ENCODE data around the gene BCL2.
A peak's percentile ranks its signal among the peaks of the same experiment; 100 is the strongest.

Gene BCL2

DNA sequence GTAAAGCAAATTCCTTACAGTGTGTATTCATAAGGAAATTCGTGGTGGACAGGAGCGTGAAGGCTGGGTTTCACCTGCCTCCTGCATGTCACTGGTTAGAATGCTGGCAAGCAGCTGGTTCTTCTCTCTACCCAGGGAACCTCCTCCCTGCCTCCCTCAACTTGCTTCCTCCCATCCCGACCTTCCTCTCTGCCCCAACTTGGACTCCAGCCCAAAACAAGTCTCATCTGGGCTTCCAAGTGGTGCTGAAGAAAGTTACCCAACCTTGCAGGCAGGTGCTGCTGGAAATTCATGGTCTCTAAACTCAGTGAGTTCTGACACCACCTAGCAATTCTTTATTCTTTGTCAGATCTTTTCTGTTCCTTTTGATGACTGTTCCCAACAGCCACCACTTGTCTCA lies 184.5 kb downstream of the BCL2 start:
- DNase-seq, result no peak

DNA sequence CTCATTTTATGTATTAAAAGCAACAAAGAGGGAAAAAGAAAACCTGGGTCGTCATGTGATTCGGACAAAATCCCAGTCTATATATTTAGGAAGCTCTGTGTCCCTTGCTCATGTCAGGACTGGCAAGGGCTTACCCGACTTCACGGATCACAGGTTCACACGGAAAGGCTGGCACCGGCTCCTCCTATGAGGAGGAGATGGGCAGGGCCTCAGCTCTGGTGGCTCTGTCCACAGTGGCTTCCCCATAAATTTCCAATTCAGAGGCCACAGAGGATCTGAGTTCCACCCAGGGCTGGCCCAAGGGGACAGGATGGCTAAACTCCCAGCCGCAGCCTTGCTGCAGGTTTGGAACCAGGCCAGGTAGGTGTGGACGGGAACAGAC lies 186.8 kb downstream of the BCL2 start:
- DNase-seq, result no peak

DNA sequence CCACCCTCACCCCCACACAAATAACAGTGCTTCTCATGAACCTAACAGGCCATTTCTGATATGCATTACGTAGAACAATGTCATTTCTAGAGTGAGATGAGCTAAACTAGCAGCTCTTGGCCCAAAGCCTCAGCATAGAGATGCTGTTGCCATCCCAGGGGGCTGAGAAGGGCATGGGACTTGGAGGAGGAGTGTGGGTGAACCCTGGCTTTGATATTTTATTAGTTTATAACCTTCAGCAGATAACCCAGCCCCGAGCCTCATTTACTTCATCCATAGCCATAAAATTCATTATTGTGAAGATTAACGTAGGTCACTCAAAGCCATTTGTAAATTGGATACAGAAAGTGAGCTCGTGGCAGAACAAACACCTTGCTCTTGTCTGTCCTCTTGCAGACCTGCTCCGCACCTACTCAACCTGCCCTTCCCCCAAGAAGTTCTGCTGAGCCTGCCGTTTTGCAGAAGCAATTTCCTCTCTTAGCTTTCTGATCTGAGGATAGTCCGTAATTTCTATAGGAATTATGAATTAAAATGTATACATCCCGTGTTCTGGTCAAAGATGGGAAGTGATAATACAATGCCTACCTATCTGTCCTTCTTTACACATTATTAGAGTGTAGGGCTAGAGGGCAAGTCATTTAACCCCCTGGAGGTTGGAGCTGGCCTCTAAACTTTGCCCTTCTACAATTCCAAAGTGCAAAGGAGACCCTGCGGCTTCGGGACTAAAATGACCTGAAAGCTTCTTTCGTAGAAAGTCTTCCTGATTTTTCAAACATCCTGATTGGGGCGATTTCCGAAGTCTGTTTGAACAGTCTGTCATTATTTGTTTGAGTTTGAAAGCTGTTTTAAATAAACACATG lies 187.4 kb downstream of the BCL2 start:
- no peak for DNase-seq

DNA sequence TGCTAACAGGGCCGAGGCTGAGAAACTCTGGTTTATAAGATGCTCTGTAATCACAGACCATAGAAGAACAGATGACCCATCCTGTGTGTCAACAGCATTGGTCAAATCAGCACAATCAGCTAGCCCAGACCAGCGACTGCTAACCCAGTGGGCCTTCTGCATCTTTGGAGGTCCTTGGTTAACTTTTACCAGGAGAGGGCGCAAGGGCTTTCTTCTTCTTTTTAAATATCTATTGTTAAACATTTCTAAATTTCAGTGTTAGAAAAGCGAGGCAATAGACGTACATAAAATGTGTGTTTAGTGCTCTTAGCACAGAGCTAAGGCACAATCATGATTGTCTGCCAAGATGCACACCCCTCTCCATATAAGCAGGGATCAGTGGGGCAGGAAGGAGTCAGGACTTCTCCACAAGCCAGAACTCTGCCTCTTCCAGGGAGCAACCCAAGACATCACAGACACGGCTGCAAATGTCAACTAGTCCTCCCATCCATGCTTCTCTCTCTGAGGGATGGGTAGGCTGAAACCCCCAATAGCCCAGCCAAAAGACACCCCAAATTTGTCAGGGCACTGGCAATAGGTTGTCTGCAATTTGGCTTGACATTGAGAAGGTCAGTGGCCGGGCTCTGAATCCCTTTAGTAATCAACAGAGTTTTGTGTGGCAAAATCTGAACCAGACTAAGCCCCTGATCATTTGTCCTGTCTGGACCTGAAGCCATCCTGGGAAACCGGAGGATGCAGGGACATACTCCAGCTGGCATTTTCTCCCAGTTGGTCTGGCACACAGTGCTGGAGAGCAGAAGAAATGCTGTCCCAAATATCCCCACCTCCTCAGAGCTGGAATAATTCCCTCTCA lies 188.2 kb downstream of the BCL2 start:
- peak in 2 of 4 experiments; percentile 23 to 30 for DNase-seq

DNA sequence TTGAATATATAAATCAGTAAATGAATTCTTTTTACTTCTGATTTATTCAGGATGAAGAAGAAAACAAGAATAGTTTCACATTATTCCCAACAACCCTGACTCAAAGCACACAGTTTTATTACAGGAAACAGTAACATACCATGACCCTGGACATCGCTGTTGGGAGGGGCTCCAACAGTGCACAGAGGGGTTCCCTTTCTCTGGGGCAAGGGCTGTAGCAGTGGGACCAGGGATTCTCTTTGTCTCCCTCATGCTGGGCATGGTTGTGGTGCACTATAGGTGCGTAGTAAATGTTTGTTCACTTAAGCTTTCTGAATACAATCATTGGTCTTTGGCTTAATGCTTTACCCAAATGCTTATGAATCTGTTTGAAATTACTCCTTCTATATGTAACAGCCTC lies 189.4 kb downstream of the BCL2 start:
- DNase-seq, result no peak

DNA sequence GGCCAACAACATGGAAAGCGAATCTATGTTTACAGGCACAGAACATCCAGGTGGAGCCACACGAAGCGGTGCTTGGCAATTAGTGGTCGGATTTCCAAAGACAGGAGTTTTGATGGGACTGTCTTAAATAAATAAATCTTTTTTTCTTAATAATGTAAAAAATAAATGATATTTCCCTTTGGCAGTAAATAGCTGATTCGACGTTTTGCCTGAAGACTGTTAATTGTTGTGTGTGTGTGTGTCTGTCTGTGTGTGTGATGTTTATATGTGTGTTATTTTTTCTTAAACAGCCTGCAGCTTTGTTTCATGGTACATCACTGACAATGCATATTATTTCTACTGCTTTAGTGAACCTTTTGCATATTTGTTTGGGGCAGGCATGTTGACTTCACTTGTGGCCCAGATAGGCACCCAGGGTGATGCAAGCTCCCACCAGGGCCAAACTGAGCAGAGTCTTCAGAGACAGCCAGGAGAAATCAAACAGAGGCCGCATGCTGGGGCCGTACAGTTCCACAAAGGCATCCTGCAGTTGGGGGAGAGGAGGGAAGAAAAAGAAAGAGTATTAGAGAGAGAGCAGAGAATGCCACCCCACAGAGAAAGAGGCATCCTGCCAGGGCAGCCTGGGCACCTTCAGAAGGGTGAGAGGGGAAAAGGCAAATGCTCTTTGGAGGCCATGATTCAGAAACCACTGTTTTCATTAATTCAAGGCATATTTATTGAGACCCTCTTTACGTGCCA lies 191.2 kb downstream of the BCL2 start:
- no peak for DNase-seq

DNA sequence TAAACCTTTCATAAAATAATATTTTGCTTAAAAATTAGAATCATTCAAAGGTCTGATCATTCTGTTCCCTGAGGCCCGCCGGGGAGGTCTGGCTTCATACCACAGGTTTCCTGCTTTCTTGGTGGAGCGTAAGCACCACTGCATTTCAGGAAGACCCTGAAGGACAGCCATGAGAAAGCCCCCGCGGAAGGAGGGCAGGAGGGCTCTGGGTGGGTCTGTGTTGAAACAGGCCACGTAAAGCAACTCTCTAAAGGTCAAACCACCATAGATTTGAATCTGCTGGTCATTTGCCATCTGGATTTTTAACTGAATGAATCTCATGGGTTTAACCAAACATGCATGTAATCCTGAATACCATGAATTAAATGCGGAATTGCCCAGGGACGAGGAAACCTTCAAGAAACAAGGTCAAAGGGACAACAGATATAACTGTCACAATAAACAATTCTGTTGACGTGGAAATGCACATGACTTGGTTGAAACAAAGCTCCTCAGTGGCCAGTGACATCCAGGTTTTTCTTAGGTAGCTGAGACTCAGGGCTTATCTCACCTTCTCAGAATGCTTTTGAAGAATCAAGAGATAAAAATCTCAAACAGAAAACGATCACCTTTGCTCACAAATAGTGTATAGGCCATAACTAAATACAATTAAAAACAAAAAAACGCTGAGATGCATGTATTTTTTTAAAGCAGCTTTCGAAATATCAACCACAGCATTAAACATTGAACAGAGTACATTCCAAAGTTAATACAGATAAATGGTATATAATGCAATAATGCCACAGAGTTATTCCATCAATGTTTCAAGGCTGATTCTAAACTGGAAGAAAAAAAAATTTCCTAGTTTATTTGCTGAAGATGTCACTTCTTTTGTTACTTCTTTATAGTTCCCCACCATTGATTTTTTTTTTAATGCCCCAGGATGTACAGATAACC lies 193.2 kb downstream of the BCL2 start:
- no peak for DNase-seq

DNA sequence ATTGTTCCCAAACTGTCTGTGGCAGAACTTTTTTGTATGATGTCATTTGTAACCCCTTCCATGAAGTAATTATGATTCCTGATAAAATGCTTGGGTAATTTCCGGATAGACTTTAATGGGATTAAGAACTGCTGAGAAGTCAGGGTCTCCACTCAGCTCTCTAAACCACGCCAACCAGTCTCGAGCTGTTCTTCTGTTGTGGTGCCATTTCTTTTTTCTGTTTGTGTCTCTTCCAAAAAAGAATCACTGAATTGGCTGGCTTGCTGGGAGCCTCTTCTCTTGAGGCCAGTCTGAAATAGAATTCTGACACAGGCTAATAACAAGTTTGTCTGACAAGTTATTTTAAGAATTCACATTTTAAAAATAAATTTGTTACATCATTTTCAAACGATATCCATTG lies 198.9 kb downstream of the BCL2 start:
- DNase-seq, result no peak

DNA sequence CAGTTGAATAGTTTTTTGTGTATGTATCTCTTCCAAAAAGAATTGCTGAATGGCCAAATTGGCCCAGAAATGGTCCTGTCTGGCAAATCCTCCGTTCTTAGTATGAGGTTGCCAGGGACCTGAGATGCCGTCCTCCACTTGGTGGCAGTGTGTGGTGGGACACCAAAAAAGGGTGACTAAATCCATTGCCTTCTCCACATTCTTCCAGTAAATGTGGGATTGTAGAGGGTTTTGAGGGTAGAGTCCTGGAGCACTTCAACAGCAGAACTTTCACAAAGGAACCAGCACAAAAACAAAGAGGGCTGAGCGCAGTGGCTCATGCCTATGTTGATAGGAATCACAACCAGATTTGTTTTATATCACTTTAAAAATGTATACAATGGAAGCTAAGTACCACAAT lies 199.9 kb downstream of the BCL2 start:
- peak in 1 of 4 experiments; percentile 7 for DNase-seq

DNA sequence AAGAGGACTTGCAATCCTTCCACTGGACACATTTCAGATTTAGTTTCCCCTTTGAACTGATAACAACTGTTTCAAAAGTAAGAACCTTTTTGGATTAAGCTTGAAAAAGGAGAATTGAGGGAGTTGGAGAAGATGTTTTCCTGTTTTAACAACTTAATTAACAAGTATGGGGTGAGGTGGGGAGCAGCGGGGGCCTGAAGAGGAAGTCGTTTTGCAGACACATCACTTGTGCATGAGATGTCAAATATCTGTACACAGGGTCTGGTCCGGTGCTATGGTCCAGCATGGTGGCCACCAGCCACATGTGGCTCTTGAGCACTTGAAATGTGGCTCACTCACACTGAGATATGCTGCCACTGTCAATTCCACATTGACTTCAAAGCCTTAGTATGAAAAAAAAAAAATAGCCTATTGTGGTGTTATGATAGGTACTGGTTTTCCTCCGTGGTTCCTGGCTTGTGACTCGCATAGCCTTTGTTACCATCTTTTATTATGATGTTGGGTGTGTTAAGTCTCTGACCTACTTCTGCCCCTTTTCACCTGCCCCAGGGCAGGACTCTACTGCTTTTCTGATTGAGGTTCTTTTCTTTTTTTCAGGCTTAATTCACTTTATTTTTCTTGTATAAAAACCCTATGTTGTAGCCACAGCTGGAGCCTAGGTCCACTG lies 205.5 kb downstream of the BCL2 start:
- no peak for DNase-seq

DNA sequence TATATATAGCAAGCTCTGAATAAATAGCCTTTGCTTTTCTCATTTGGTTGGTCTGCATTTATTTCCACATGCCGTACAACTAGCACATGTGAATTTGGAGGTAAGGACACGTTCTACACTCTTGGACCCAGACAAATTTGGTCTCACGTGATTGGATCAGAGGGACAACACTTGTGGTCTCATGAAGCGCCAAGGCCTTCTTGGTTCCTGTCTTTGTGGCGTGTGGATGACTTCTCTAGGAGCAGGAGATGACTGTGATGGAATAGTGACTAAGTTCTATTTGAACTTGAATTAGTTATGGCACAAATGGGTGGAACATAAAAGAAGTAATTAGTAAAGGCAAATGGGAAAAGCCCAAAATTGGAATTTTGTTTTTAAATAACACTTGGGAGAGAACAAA lies 206.9 kb downstream of the BCL2 start:
- DNase-seq, result no peak

DNA sequence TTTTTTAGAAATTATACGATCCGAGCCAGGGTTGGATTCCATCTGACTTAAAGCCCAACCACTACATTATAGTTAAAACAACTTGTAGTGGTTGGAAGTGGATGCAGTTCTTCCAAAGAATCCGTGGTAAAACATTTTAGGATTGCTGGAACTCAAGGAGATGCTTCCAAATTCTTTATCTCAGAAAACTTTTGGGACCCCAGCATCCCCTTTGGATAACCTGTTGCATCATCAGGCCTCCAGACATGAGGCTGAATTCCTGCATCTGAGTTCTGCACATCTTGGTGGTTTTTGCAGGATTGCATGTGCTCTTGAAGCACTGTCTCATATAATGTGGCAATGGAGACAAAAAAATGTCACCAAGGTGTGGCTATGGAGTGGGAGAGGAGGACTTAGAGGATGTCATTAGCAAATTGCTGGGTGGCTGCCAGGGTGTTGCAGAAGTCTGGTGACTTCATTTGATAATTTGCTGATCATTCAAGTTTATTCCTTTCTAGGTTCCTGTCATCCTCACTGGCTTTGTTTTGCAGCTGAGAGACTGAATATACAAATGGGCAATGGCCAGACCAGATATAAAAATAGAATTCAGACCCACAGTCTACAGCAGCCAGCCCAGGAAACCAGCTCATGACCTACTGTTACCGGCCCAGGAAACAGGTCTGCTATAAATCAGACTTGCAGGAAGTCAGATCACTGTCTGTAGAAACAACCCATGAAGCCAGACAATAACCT lies 207.7 kb downstream of the BCL2 start:
- no peak for DNase-seq

DNA sequence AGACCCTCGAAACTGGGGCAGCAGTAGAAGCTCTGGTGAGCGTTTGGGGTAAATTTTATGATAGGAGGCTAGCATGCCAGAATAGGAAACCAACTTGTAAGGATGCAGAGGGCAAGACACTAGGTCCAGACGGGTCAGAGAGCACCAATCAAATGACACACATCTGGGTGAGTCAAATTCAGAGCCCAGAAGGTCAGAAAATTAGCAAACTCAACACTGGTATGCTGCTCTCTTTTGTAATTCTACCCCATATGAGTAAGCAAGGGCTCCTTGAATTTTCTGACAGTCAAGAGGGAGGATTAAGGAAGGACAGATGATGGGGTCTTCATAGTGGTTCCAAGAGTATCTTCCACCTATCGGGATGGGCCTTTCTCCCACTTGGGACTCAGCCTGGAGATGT lies 209.8 kb downstream of the BCL2 start:
- DNase-seq, result no peak

DNA sequence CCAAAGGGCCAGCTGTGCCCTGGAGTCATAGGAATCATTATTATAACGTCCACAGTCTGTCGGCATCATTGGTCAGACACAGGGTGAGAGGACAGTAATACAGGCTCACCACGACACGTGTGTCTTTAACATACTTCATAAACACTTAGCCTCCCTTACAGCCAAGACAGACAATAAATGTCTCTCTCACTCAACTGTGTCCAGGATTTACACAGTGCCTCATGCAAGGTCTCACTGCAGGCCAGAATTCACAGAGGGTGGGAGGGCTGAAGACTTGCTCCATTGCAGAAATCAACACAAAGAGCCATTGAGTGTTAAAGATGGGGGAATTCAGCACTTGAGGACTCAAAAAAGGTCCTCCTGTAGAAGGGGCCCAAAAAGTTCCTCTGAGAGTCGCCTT lies 210.5 kb downstream of the BCL2 start:
- no peak for DNase-seq

DNA sequence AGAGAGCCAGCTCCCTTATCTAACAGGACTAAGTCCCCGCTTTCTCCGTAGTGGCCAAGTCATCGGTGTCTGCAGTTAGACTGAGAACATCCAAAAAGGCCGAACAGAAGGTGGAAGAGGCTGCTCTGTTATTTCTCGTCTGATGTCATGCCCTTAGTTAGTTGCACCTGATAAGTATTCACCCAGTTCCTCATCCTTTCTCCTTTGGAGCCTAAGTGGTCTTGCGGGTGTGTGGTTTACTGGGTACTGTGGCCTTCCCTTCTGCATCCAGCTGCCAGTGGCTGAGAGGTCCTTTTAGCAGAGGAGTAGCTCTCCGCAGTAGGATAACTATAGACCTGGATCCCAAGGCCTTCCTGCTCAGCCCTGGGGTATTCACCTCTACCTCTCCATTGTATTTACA lies 211.6 kb downstream of the BCL2 start:
- no peak for DNase-seq

DNA sequence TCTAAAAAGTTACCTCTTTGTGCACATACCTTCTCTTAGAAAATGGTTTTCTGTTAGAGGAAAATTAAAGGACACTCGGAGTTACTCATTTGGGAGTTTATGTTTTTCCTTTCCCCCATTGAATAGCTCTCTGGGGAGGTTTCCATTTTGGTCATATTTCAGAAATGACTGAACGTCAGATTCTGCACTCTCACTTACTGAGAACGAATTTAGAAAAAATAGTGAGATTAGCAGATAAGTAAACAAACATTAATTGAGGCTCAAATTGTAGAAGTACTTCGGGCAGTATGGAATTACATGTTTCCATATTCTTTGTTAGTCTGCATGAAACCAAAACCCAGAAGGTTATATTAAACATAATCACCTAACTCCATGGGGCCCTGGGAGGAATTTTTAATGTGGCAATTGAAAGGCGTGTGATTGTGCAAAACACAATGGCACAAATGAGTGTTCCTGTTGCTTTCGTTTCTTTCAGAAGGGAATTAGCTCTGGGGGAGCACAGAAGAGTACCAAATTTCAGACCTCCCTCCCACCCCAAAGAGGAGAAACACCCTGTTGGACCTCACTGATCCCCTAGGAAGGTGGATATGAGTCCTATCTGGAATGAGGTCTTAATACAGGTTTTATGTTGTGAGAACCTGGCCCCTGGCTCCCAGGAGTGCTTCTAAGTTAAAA lies 212.3 kb downstream of the BCL2 start:
- no peak for DNase-seq

DNA sequence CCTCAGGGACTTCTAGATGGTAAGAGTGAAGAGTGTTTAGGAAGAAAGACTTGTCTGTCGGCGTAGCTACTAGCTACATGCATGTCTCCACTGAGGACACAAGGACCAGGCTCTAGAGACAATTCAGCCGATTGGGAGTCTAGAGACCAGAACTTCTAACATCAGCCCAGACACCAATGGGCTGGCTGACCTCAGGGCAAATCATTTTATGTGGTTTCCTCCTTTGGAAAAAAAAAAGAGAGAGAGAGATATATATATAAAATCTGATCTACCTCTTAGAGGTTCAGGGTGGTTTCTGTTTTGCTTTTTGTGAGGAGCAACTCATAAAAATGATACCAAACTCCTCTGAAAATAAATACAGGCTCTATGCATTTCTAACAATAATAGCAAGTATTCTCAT lies 212.8 kb downstream of the BCL2 start:
- no peak for DNase-seq

DNA sequence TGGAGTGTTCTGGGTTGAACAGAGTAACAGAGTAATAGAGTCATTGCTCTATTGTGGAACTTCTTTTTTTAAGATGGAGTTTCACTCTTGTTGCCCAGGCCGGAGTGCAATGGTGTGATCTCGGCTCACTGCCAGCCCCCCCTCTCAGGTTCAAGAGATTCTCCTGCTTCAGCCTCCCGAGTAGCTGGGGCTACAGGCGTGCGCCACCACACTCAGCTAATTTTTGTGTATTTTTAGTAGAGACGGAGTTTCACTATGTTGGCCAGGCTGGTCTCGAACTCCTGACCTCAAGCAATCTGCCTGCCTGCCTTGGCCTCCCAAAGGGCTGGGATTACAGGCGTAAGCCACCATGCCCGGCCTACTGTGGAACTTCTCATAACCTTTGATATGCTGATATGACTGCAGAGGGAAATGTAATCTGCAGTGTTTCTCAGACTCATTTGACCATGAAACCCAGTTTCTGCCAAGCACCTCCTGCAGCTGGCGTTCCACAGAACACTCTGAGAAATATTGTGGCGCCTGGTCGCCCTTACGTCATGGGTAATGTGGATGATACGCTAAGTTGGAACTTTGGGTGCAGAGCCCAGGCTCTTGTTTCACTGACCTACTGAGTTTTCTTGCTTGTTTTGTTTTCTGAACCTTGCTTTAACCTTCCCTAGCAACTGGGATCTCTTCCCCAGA lies 213.8 kb downstream of the BCL2 start:
- DNase-seq, result no peak

DNA sequence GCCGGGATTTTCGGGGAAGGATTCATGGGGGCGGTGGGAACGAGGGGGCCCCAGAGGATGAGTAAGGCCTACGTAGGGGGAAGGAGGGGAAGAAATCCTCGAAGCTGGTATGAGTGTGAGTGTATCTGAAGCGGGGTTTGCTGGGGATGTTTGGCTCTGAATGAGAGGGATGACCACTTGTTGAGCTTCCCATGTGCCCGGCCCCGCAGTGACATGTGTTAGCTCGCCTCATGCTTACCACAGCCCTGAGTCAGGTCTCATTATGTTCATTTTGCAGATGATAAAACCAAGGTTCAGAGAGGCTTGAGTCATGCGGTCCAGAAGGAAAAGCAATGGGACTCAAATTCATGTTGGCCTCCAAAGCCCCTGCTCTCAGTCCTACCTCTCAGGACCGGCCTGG lies 214.7 kb downstream of the BCL2 start:
- DNase-seq, result no peak
